ENCODE measurements around the gene COG7. TPM values are rescaled to one million over a fixed set of nuclear protein-coding genes. Genes with fewer than 3 reads are reported as not detected.
"Not testable (repeated sequence)": the region's sequence is repeated elsewhere in the genome, so short reads cannot be mapped to it uniquely, and the experiment has no call there.

The COG7 gene
- total RNA-seq, 2 experiments from 2014 or later, result 17.5 to 25.1 TPM

DNA sequence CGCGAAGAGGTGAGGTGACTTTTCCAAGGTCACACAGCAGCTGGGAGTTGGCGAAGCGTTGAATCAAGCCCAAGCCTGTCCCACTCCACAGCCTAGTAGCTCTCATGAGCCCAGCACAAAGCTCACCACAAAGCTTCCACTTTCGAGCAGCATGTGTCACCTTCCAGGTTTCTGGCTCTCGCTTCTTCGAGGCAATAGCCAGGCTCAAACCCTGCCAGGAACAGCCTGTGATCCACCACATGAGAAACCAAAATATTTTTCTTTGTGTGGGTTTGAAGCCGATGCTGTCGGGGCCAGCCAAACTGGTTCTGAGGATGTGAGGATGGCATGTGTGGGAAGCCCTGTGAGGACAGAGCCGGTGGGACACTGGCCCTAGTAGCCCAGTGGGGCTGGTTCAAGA, 68.1 kb downstream of the COG7 start:
- Mint-ChIP-seq H3K4me1 (no peaks in the 10 kb centered on the region), H3K4me3 (no peak overlapping the region), H3K36me3 (no peaks in the 10 kb centered on the region), H3K27me3 (no peaks in the 10 kb centered on the region), H3K27ac (no peak overlapping the region), H3K9me3 (ENCODE audit: low read depth) (no peaks in the 10 kb centered on the region)
- no peak for DNase-seq
- CTCF ChIA-PET, result no interaction called here
- ATAC-seq, result no peak

DNA sequence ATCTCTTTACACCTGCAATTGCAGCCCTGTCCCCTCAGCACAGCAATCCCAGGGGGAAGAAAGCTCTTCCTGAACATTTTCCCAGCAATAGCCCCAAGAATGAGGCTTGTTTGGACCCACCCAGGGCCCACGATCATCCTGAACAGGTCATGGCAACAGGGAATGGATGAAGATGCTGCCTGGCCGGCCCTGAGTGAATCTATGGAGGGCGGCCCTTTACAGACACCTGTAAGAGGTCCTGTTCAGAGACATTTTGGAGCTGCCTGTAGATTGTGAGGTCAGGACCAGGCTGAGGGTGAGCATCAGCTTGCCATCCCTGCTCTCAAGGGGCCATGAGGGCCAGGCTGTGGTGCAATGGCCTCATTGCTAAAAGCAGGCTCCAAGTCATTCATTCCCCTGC, 69.1 kb downstream of the COG7 start:
- no peak overlapping the region for H3K27ac Mint-ChIP-seq
- H3K4me3 Mint-ChIP-seq, result no peak overlapping the region
- DNase-seq, result no peak
- no peaks in the 10 kb centered on the region for H3K4me1 Mint-ChIP-seq
- ATAC-seq, result no peak
- CTCF ChIA-PET, result interaction anchor here (1.3 to 1.5 kb wide), 2 partner anchors 51 to 53 kb away, joined by 3 read pairs; no protein-coding TSS in a partner anchor
- H3K27me3 Mint-ChIP-seq, result no peaks in the 10 kb centered on the region
- no peaks in the 10 kb centered on the region for H3K9me3 Mint-ChIP-seq (ENCODE audit: low read depth)
- H3K36me3 Mint-ChIP-seq, result no peaks in the 10 kb centered on the region

DNA sequence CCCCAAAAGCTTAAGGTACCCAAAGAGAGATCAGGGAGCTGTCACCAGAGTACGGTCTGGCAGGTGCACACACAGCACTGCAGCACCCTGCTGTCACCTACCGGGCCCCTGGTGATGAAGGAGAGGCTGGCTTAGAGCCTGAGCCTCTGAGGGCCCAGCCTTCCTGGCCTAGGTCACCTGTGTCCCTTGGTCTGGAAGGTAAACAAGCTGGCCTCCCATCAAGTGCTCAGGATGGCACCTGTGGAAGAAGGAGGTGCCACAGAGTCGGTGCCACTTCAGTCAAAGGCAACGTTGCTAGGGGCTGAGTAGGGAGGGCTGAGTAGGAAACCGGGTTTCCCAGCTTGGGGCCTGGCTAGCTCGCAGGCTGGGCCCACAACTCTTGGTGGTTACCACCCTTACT, 70.7 kb downstream of the COG7 start:
- ATAC-seq, result no peak
- CTCF ChIA-PET, result interaction anchor here (0.5 to 1.5 kb wide), 2 partner anchors 49 to 52 kb away, joined by 3 read pairs; no protein-coding TSS in a partner anchor
- Mint-ChIP-seq H3K4me3 (no peak overlapping the region), H3K27ac (no peak overlapping the region), H3K36me3 (no peaks in the 10 kb centered on the region), H3K4me1 (no peaks in the 10 kb centered on the region), H3K27me3 (no peaks in the 10 kb centered on the region), H3K9me3 (ENCODE audit: low read depth) (no peaks in the 10 kb centered on the region)
- DNase-seq, result no peak

DNA sequence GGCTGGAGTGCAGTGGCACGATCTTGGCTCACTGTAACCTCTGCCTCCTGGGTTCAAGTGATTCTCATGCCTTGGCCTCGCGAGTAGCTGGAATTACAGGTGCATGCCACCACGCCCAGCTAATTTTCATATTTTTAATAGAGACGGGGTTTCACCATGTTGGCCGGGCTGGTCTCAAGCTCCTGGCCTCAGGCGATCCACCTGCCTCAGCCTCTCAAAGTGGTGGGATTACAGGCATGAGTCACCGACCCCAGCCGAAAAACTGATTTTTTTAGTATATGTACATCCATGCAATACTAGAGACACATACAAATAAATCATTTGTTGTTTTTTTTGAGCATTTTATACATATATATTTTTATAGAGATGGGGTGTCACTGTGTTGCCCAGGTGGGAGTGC, 71.3 kb downstream of the COG7 start:
- not testable (repeated sequence) for H3K27me3 Mint-ChIP-seq; H3K4me1 Mint-ChIP-seq; H3K36me3 Mint-ChIP-seq; ATAC-seq; H3K9me3 Mint-ChIP-seq (ENCODE audit: low read depth); H3K4me3 Mint-ChIP-seq; H3K27ac Mint-ChIP-seq; DNase-seq
- CTCF ChIA-PET, result interaction anchor here (0.5 kb wide), 1 partner anchor 50 kb away, joined by 3 read pairs; no protein-coding TSS in a partner anchor

DNA sequence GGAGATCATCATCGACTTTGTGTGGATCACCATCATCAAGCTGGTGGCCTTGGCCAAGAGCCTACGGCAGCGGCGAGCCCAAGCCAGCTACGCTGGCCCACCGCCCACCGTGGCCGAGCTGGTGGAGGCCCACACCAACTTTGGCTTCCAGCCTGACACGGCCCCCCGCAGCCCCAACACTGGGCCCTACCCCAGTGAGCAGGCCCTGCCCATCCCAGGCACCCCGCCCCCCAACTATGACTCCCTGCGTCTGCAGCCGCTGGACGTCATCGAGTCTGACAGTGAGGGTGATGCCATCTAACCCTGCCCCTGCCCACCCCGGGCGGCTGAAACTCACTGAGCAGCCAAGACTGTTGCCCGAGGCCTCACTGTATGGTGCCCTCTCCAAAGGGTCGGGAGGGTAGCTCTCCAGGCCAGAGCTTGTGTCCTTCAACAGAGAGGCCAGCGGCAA, 72.5 kb downstream of the COG7 start:
- no peak overlapping the region for H3K4me3 Mint-ChIP-seq
- H3K27ac Mint-ChIP-seq, result no peak overlapping the region

DNA sequence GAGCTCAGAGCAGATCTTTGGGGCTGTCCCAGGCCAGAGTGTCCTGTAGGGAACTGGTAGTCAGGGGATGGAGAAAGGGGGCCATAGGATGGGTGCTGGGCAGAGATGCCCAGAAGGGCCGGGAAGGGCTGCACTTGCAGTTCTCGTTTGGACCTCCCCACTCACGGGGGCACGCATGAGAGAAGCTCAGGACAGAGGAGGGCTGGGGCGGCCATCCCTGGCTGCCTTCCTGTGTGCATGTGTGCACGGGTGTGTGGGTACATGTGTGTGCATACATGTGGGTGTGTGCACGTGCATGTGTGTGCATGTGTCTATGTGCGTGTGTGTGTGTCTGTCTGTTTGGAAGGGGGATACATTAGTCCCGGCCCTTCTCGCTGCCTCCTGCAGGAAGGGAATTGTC, 73.3 kb downstream of the COG7 start:
- Mint-ChIP-seq H3K4me1 (no peaks in the 10 kb centered on the region), H3K27ac (no peak overlapping the region), H3K27me3 (no peaks in the 10 kb centered on the region), H3K4me3 (no peak overlapping the region), H3K9me3 (ENCODE audit: low read depth) (no peaks in the 10 kb centered on the region), H3K36me3 (no peaks in the 10 kb centered on the region)
- ATAC-seq (no peak), DNase-seq (no peak)
- CTCF ChIA-PET, result no interaction called here

More for the DNA sequence above, 72.5 kb downstream of the COG7 start:
- ATAC-seq (no peak), DNase-seq (no peak)
- Mint-ChIP-seq H3K27me3 (no peaks in the 10 kb centered on the region), H3K9me3 (ENCODE audit: low read depth) (no peaks in the 10 kb centered on the region), H3K36me3 (no peaks in the 10 kb centered on the region), H3K4me1 (no peaks in the 10 kb centered on the region)
- CTCF ChIA-PET, result no interaction called here

DNA sequence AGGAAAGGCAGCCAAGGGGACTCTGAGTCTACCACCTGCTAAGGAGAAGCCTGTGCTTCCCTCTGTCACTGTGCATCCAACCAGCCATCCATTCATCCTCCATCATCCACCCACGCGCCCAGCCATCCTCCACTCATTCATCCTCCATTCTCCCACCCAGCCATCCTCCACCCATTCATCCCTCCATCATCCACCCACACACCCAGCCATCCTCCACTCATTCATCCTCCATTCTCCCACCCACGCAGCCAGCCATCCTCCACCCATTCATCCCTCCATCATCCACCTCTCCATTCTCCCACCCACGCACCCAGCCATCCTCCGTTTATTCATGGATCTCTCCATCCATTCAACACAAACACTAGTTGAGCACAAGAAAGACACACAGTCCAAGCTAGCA, 74.1 kb downstream of the COG7 start:
- Mint-ChIP-seq H3K27me3 (no peaks in the 10 kb centered on the region), H3K4me3 (no peak overlapping the region), H3K36me3 (no peaks in the 10 kb centered on the region), H3K4me1 (no peaks in the 10 kb centered on the region), H3K27ac (no peak overlapping the region), H3K9me3 (ENCODE audit: low read depth) (no peaks in the 10 kb centered on the region)
- CTCF ChIA-PET, result no interaction called here
- no peak for DNase-seq
- ATAC-seq, result no peak

DNA sequence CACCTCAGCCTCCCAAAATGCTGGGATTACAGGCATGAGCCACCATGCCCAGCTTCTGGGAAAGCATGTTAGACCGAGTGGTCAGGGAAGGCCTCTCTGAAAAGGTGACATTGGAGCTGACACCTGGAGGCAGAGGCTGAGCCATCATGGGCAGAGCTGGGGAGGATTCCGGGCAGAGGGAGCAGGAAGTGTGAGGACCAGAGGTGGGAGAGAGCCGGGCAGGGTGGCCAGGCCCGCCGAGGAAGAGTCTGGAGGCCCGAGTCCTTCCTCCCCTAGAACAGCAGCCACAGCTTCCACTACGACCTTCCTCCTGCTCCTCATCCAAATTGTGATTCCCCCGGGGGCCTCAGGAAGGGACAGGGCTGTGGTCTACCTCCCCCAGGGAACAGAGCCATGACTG, 74.7 kb downstream of the COG7 start:
- DNase-seq (no peak), ATAC-seq (no peak)
- no peak overlapping the region for H3K27ac Mint-ChIP-seq
- H3K27me3 Mint-ChIP-seq, result no peaks in the 10 kb centered on the region
- H3K4me3 Mint-ChIP-seq, result no peak overlapping the region
- CTCF ChIA-PET, result no interaction called here
- no peaks in the 10 kb centered on the region for H3K36me3 Mint-ChIP-seq
- H3K9me3 Mint-ChIP-seq (ENCODE audit: low read depth), result no peaks in the 10 kb centered on the region
- no peaks in the 10 kb centered on the region for H3K4me1 Mint-ChIP-seq

DNA sequence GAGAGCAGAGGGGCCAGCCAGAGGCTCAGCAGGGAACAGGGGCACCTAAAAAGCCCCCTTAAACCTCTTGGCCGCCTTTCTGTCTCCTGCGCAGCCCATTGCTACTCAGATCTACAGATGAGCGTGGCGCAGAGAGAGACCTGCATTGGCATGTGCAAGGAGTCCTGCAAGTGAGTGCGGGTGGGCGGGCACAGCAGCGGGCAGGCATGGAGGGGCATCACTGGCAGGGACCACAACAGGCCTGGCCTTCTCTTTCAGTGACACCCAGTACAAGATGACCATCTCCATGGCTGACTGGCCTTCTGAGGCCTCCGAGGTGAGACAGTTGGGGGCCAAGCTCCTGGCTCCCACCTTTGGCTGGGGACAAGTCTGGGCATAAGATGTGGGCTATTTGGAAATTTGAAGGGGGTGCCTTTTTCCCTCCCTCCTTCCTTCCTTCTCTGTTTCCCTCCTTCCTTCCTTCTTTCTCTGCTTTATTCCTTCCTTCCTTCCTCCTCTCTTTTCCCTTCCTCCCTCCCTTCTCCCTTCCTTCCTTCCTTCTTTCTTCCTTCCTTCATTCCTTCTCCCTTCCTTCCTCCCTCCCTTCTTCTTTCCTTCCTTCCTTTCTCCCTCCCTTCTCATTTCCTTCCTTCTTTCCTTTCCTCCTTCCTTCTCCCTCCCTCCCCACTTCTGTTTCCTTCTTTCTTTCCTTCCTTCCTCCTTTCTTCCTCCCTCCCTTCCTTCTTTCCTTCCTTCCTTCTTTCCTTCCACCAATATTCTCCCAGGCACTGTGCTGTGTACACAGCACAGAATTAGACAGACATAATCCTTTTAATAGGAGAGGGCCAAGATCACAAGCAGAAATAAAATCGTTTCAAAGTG, 75.7 kb downstream of the COG7 start:
- Mint-ChIP-seq H3K36me3 (no peaks in the 10 kb centered on the region), H3K9me3 (ENCODE audit: low read depth) (no peaks in the 10 kb centered on the region), H3K4me1 (no peaks in the 10 kb centered on the region), H3K27ac (no peak overlapping the region), H3K27me3 (no peaks in the 10 kb centered on the region), H3K4me3 (no peak overlapping the region)
- DNase-seq (no peak), ATAC-seq (no peak)
- CTCF ChIA-PET, result no interaction called here

DNA sequence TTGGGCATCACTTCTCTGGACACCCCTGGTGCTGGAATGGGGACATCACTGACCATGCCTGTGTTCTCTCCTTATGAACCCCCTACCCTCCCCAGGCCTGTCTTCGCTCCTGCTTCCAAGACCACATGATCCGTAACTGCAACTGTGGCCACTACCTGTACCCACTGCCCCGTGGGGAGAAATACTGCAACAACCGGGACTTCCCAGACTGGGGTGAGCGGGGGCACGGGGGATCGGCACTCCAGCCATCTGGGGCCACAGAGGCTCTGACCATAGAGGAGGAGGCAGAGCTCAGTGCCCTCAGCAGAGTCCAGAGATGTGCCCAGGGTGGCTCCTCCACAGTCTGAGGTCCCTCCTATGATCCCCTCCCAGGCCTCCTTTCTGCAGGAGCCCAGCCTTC, 77.3 kb downstream of the COG7 start:
- DNase-seq (no peak), ATAC-seq (no peak)
- H3K27me3 Mint-ChIP-seq, result no peaks in the 10 kb centered on the region
- CTCF ChIA-PET, result no interaction called here
- no peak overlapping the region for H3K4me3 Mint-ChIP-seq
- no peak overlapping the region for H3K27ac Mint-ChIP-seq
- no peaks in the 10 kb centered on the region for H3K9me3 Mint-ChIP-seq (ENCODE audit: low read depth)
- no peaks in the 10 kb centered on the region for H3K36me3 Mint-ChIP-seq
- H3K4me1 Mint-ChIP-seq, result no peaks in the 10 kb centered on the region

DNA sequence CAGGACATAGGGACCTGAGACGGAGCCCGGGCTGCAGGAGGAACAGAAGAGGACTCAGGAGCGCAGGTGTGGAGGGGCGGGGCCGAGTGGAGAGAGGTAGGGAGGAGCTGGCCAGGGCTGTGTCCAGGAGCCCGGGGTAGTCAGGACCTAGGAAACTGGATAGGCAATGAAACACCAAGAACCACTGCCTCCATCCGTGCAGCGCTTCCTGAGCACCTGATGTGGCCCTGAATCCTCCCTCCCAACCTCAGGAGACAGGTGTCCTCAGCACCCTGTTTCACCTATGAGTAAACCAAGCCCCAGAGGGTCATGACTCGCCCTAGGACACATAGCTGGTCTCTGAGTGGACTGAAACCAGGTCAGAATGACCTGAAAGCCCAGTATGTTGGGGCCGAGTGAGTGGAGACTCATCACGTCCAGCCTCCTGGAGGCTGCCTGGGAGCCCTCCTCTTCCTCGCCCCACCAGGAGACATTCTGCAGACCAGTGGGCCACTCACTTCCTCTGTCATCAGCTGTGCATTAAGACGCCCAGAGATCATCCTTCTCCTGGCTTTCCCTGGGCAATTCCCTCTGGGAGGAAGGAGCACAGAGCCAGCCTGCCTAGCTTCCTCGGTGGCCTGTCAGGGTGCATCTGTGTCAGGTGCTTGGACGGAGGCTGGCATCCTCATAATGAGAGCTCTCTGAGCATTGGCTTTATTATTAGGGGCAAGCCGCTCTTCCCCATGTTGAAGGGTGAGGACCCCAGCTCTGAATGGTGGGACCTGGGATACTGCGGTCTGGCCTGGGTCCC, 78.1 kb downstream of the COG7 start:
- no peak for DNase-seq
- H3K27ac Mint-ChIP-seq, result no peak overlapping the region
- ATAC-seq, result no peak
- H3K36me3 Mint-ChIP-seq, result no peaks in the 10 kb centered on the region
- H3K4me3 Mint-ChIP-seq, result no peak overlapping the region
- H3K9me3 Mint-ChIP-seq (ENCODE audit: low read depth), result no peaks in the 10 kb centered on the region
- H3K27me3 Mint-ChIP-seq, result no peaks in the 10 kb centered on the region
- no peaks in the 10 kb centered on the region for H3K4me1 Mint-ChIP-seq
- CTCF ChIA-PET, result no interaction called here

DNA sequence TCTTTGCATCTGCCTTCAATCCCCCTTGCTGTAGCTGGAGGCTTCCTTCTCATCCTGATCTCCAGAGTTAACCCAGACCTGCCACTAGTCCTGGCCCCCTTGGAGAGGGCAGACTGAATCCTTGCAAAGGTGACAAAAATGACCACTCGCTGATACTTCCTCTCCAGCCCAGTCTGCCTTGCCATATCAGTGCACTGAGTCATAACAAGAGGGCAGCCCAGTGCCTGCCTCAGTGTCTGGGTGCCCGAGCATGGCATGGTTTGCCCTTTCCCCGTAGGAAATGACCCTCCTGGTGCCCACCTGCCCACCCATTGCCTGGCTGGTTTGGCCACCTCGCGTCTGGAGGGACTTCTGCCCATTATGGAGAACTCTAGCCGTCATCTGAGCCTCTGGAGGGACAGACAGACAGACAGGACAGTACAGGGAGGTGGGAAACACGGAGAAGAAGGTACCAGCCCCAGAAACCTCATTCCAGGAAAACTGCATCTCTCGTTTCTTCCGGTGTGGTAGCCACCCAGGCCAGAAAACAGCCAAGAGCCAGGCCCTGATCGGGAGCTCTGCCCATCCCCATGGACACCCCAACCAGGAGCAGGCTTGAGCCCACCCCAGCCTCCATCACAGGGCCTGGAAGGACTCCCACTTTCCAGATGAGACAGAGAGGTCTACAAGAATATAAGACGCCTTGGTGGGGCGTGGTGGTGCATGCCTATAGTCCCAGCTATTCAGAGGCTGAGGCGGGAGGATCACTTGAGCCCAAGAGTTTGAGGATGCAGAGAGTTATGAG, 79.4 kb downstream of the COG7 start:
- Mint-ChIP-seq H3K9me3 (ENCODE audit: low read depth) (no peaks in the 10 kb centered on the region), H3K27me3 (no peaks in the 10 kb centered on the region), H3K36me3 (no peaks in the 10 kb centered on the region), H3K4me3 (no peak overlapping the region), H3K4me1 (no peaks in the 10 kb centered on the region), H3K27ac (no peak overlapping the region)
- DNase-seq (no peak), ATAC-seq (no peak)
- CTCF ChIA-PET, result no interaction called here

DNA sequence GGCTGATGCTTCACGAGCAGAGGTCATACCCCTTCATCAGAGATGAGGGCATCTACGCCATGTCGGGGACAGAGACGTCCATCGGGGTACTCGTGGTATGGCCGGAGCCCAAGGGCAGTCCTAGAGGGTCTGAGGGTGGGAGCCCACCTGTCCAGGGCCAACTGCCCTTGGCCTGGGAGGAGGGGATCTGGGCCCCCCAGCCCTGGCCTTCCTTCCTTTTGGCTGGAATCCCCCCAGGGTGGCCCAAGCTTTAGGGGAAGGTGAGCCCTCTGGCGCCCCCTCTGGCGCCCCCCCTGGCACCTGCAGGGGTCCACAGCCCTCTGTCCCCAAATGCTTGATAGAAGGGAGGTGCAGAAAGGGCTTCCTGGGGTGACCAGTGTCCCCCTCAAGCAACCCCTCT, 81.6 kb downstream of the COG7 start:
- DNase-seq, result no peak
- H3K27ac Mint-ChIP-seq, result no peak overlapping the region
- no peaks in the 10 kb centered on the region for H3K27me3 Mint-ChIP-seq
- H3K9me3 Mint-ChIP-seq (ENCODE audit: low read depth), result no peaks in the 10 kb centered on the region
- no peak for ATAC-seq
- no peak overlapping the region for H3K4me3 Mint-ChIP-seq
- CTCF ChIA-PET, result no interaction called here
- H3K4me1 Mint-ChIP-seq, result no peaks in the 10 kb centered on the region
- no peaks in the 10 kb centered on the region for H3K36me3 Mint-ChIP-seq
